ENCODE data around the gene RHNO1. TPM values are rescaled to one million over a fixed set of nuclear protein-coding genes. Genes with fewer than 3 reads are reported as not detected.

The RHNO1 gene
- total and polyA plus RNA-seq, 2 of the 8 experiments (the other 6 are each of a cell fraction or from before 2014, with no cell fraction given), result 55.8 to 56.9 TPM

- H2AK5ac ChIP-seq (ENCODE audit: low read depth, low read length), result no peak overlapping the region
- H2AFZ ChIP-seq (ENCODE audit: low read length), result no peak overlapping the region
- H4K91ac ChIP-seq (replicated peaks; ENCODE audit: insufficient read length, low read length), result no peak overlapping the region
- no peaks in the 10 kb centered on the region for H3K9me3 ChIP-seq (ENCODE audit: insufficient read depth in 2 of 2, low read depth in 1 of 2, low read length in 1 of 2)
- H3K79me1 ChIP-seq (ENCODE audit: low read depth, low read length), result 0 out of 2 replicates have a peak, but pooled peaks cover 2% of the 10 kb centered on the region
- POLR2A ChIA-PET (ENCODE audit: partially characterized antibody), result no interaction called here
- CTCF ChIA-PET (ENCODE audit: partially characterized antibody), result interaction anchor here (0.7 to 15.6 kb wide), 4 partner anchors 9 to 112 kb away, joined by 3 to 143 read pairs (median 4); no protein-coding TSS in a partner anchor
- H2BK5ac ChIP-seq (ENCODE audit: low read depth, low read length), result no peak overlapping the region
- FAIRE-seq, result no peak
- H3K36me3 ChIP-seq (ENCODE audit: control insufficient read depth in 2 of 4, insufficient read depth in 4 of 4, low read length in 3 of 4), result peaks cover 4 to 10% (median 5%) of the 10 kb centered on the region in 4 experiments
- H3K4me1 ChIP-seq (replicated peaks in 1 of 4; ENCODE audit: control insufficient read depth in 3 of 4, insufficient read depth in 4 of 4, low read length in 3 of 4), result peaks cover 0 to 3% (median 2%) of the 10 kb centered on the region in 4 experiments; a peak in 3 of 7 replicates
- no peaks in the 10 kb centered on the region; the same call in 1 of the 2 replicates for H3K23me2 ChIP-seq (ENCODE audit: low read depth, low read length)
- no peaks in the 10 kb centered on the region for H4K20me1 ChIP-seq (replicated peaks in 1 of 2; ENCODE audit: control insufficient read depth in 1 of 2, insufficient read depth in 2 of 2, low read length in 2 of 2)
- no peak overlapping the region for H3K4me2 ChIP-seq (ENCODE audit: insufficient read depth in 1 of 2, low read depth in 2 of 2, low read length in 2 of 2)
- no peaks in the 10 kb centered on the region for H3K27me3 ChIP-seq (replicated peaks in 1 of 4; ENCODE audit: control insufficient read depth in 3 of 4, extremely low read depth in 1 of 4, insufficient read depth in 3 of 4, low read length in 3 of 4)
- no peak overlapping the region for H4K8ac ChIP-seq (ENCODE audit: extremely low read depth, insufficient read depth, low read length)
- no peak overlapping the region for H2BK12ac ChIP-seq (ENCODE audit: low read depth, low read length)
- no peak overlapping the region for H2BK15ac ChIP-seq (ENCODE audit: low read length)
- no peak for DNase-seq (ENCODE audit: low read depth in 1 of 2, low spot score in 2 of 2)
- H3K56ac ChIP-seq (replicated peaks; ENCODE audit: insufficient read length, low read depth, low read length), result no peak overlapping the region
- no peak overlapping the region for H3K9ac ChIP-seq (replicated peaks in 1 of 4; ENCODE audit: extremely low read depth in 1 of 4, low read depth in 3 of 4, low read length in 3 of 4)
- WGBS, 2 experiments (ENCODE audit: extremely low coverage in 1 of 2, insufficient coverage in 1 of 2, insufficient read length in 1 of 2, insufficient replicate concordance in 2 of 2, low coverage in 1 of 2, low lambda C conversion rate in 2 of 2, missing lambda C conversion rate in 1 of 2), result 94% methylated on average over 3 of the region's 8 CpGs; no CpG with 5 or more reads in 1 of the 2 experiments
- H2BK20ac ChIP-seq (ENCODE audit: low read length), result no peak overlapping the region
- no peak overlapping the region for H3K23ac ChIP-seq (ENCODE audit: insufficient read length)
- no peak overlapping the region for H4K5ac ChIP-seq (ENCODE audit: insufficient read length, low read depth, low read length)
- H3K4ac ChIP-seq (replicated peaks; ENCODE audit: insufficient read length, low read depth, low read length), result no peak overlapping the region
- H3K79me2 ChIP-seq (ENCODE audit: control insufficient read depth in 1 of 2, insufficient read depth in 2 of 2, low read length in 2 of 2), result peaks cover 0 to 24% of the 10 kb centered on the region in 2 experiments; a peak in 3 of 4 replicates
- no peak overlapping the region for H3K14ac ChIP-seq (ENCODE audit: insufficient read length)
- H3K27ac ChIP-seq (ENCODE audit: low read depth, low read length), result no peak overlapping the region
- H2BK120ac ChIP-seq (replicated peaks; ENCODE audit: low read depth, low read length), result no peak overlapping the region
- H3K4me3 ChIP-seq (ENCODE audit: extremely low read depth in 1 of 4, insufficient read depth in 2 of 4, low read depth in 3 of 4, low read length in 4 of 4), result no peak overlapping the region
- H3K18ac ChIP-seq (ENCODE audit: extremely low read depth, low read length), result no peak overlapping the region
- TF ChIP-seq RNF2 (IDR thresholded peaks at IDR 0.05; ENCODE audit: borderline replicate concordance, low read depth, low read length, missing control alignments, poor library complexity, severe bottlenecking), result no peak
- no peak for TF ChIP-seq POU5F1 (IDR thresholded peaks at IDR 0.05; ENCODE audit: low read depth, low read length)
- TF ChIP-seq KDM5A (IDR thresholded peaks at IDR 0.05; ENCODE audit: low read length), result no peak
- no peak for TF ChIP-seq HDAC2 (IDR thresholded peaks at IDR 0.05; ENCODE audit: borderline replicate concordance in 1 of 2, low read depth in 2 of 2, low read length in 2 of 2)
- TF ChIP-seq NRF1 (IDR thresholded peaks at IDR 0.05; ENCODE audit: low read depth, low read length), result no peak
Observed at GRCh38 chr12:2893007-2893406, 16.0 kb downstream of the RHNO1 start.
